Osteocyte (in vitro differentiated cells): Measurements from ENCODE around the gene PDE4B. TPM values are rescaled to one million over a fixed set of nuclear protein-coding genes. Genes with fewer than 3 reads are reported as not detected.

ENCODE experiments used
- DNase-seq: peaks from one replicate; pipeline ENCODE4 v3.0.0; 2021; ENCODE audit warnings: mixed read lengths; ENCODE audit not compliant: unreplicated experiment; ENCODE audit errors: extremely low spot score
- H3K27ac Mint-ChIP-seq: one replicate; pipeline ENCODE4 v1.8.0; 2021; ENCODE audit warnings: mild to moderate bottlenecking, mixed read lengths; ENCODE audit not compliant: unreplicated experiment
- H3K27me3 Mint-ChIP-seq: one replicate; pipeline ENCODE4 v1.8.0; 2021; ENCODE audit warnings: mixed read lengths; ENCODE audit not compliant: unreplicated experiment
- H3K36me3 Mint-ChIP-seq: one replicate; pipeline ENCODE4 v1.8.0; 2021; ENCODE audit warnings: mixed read lengths; ENCODE audit not compliant: unreplicated experiment
- H3K4me1 Mint-ChIP-seq: one replicate; pipeline ENCODE4 v1.8.0; 2021; ENCODE audit warnings: mixed read lengths; ENCODE audit not compliant: unreplicated experiment
- H3K4me3 Mint-ChIP-seq: one replicate; pipeline ENCODE4 v1.8.0; 2021; ENCODE audit warnings: mild to moderate bottlenecking, moderate library complexity, mixed read lengths; ENCODE audit not compliant: unreplicated experiment
- H3K9me3 Mint-ChIP-seq: one replicate; pipeline ENCODE4 v1.8.0; 2021; ENCODE audit warnings: mixed read lengths; ENCODE audit not compliant: unreplicated experiment
- total RNA-seq: library from RNA; stranded (reverse); gene quantifications from 2 replicates; pipeline ENCODE4 v1.2.1, GENCODE V29; 2021
- TF ChIP-seq, protein P1 (sequence below): fragments of 200-600 bp; sonication (generic); IDR thresholded peaks from 2 replicates; pipeline ENCODE4 v1.5.0; 2021; ENCODE audit warnings: antibody characterized with exemption, mild to moderate bottlenecking, moderate library complexity

The PDE4B gene
- total RNA-seq, 1 donor from 2014 or later: 53.1 TPM

DNA sequence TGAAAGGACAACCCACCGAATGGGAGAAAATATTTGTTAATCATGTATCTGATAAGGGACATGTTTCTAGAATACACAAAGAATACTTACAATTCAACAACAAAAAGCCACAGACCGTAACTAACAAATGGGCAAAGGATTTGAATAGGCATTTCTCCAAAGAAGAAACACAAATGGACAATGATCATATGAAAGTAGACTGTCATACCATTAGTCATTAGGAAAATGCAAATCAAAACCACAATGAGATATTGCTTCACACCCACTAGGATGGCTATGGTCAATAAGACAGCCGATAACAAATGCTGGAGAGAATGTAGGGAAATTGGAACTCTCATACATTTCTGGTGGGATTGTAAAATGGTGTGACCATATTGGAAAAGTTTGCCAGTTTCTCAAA, 374.1 kb downstream of the PDE4B start:
- no peak overlapping the region for H3K4me3 Mint-ChIP-seq
- H3K27me3 Mint-ChIP-seq: peaks cover 29% of the 10 kb centered on the region
- H3K36me3 Mint-ChIP-seq: no peaks in the 10 kb centered on the region
- H3K4me1 Mint-ChIP-seq: no peaks in the 10 kb centered on the region
- no peak for DNase-seq
- no peaks in the 10 kb centered on the region for H3K9me3 Mint-ChIP-seq
- TF ChIP-seq, protein P1, sequence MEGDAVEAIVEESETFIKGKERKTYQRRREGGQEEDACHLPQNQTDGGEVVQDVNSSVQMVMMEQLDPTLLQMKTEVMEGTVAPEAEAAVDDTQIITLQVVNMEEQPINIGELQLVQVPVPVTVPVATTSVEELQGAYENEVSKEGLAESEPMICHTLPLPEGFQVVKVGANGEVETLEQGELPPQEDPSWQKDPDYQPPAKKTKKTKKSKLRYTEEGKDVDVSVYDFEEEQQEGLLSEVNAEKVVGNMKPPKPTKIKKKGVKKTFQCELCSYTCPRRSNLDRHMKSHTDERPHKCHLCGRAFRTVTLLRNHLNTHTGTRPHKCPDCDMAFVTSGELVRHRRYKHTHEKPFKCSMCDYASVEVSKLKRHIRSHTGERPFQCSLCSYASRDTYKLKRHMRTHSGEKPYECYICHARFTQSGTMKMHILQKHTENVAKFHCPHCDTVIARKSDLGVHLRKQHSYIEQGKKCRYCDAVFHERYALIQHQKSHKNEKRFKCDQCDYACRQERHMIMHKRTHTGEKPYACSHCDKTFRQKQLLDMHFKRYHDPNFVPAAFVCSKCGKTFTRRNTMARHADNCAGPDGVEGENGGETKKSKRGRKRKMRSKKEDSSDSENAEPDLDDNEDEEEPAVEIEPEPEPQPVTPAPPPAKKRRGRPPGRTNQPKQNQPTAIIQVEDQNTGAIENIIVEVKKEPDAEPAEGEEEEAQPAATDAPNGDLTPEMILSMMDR: no peak
- H3K27ac Mint-ChIP-seq: no peak overlapping the region

DNA sequence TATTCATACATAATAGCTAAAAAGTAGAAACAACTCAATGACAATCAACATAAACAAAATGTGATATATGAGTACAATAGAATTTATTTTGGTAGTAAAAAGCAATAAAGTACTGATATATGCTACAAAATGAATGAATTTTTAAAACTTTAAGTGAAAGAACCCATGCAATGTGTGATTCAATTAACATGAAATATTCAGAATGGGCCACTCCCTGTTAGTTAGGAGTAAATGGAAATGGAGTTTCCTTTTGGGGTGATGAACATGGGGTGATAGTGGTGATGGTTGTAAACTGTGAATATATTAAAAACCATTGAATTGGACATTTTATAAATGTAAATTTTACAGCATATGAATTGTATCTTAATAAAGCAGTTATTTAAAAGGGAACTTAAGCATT, 374.6 kb downstream of the PDE4B start:
- no peaks in the 10 kb centered on the region for H3K9me3 Mint-ChIP-seq
- H3K27ac Mint-ChIP-seq: no peak overlapping the region
- H3K4me3 Mint-ChIP-seq: no peak overlapping the region
- no peak for DNase-seq
- H3K4me1 Mint-ChIP-seq: no peaks in the 10 kb centered on the region
- H3K27me3 Mint-ChIP-seq: peaks cover 31% of the 10 kb centered on the region
- TF ChIP-seq, protein P1: no peak
- H3K36me3 Mint-ChIP-seq: no peaks in the 10 kb centered on the region

GRCh38 chr1:66168467-66168887, 375.8 kb downstream of the PDE4B start:
- Mint-ChIP-seq H3K27ac (no peak overlapping the region), H3K4me1 (no peaks in the 10 kb centered on the region), H3K27me3 (peaks cover 28% of the 10 kb centered on the region), H3K4me3 (no peak overlapping the region), H3K9me3 (no peaks in the 10 kb centered on the region), H3K36me3 (no peaks in the 10 kb centered on the region)
- TF ChIP-seq, protein P1: no peak
- DNase-seq: no peak

DNA sequence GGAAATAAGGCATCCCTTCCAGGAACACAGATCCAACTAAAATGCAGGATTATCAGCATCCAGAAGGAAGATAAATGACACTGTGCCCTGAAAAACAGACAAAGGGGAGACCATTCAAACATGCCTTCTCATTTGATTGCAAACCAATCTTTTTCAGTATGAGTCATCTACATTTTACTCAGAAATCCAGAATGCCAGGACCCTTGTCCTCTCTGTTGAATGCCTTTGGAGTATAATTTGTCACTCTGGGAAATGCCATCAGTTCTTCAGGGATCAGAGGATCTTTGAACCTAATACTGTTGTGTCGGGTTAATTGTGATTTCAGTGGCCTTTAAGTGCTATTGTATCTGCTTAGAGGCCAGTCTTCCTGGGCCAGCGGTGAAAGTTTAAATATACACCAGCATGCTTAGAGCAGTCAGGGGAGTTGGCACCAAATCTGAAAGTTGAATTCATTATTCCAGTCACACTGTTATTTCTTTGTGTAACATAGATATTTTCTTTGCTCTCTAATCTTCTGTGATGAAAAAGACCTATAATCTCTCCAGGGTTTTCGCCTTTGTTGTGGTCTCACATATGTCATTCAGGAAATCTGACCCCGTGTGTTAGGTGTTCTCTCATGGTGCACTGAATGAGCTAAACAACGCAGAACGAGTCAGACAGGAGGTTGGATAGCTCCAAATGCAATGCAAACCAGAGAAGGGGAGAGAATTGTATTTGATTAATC, 376.4 kb downstream of the PDE4B start:
- Mint-ChIP-seq H3K27ac (no peak overlapping the region), H3K4me1 (no peaks in the 10 kb centered on the region), H3K27me3 (peaks cover 25% of the 10 kb centered on the region), H3K9me3 (no peaks in the 10 kb centered on the region), H3K36me3 (no peaks in the 10 kb centered on the region), H3K4me3 (no peak overlapping the region)
- TF ChIP-seq, protein P1: no peak
- no peak for DNase-seq

DNA sequence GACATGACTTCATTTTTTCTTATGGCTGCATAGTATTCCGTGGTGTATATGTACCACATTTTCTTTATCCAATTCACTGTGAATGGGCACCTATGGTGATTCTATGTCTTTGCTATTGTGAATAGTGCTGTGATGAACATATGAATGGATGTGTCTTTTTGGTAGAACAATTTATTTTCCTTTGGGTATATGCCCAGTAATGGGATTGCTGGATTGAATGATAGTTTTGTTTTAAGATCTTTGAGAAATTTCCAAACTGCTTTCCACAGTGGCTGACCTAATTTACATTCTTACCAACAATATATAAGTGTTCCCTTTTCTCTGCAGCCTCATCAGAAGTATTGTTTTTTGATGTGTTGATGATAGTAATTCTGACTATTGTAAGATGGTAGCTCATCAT, 379.6 kb downstream of the PDE4B start:
- TF ChIP-seq, protein P1: no peak
- H3K4me1 Mint-ChIP-seq: peaks cover 3% of the 10 kb centered on the region
- H3K27ac Mint-ChIP-seq: no peak overlapping the region
- no peaks in the 10 kb centered on the region for H3K36me3 Mint-ChIP-seq
- H3K4me3 Mint-ChIP-seq: no peak overlapping the region
- peaks cover 23% of the 10 kb centered on the region for H3K27me3 Mint-ChIP-seq
- no peak for DNase-seq
- no peaks in the 10 kb centered on the region for H3K9me3 Mint-ChIP-seq
